ENCODE data around the gene MAP3K2. TPM values are rescaled to one million over a fixed set of nuclear protein-coding genes. Genes with fewer than 3 reads are reported as not detected.

The MAP3K2 gene
- total RNA-seq, 2 experiments from 2014 or later: 48.9 to 52.9 TPM

DNA sequence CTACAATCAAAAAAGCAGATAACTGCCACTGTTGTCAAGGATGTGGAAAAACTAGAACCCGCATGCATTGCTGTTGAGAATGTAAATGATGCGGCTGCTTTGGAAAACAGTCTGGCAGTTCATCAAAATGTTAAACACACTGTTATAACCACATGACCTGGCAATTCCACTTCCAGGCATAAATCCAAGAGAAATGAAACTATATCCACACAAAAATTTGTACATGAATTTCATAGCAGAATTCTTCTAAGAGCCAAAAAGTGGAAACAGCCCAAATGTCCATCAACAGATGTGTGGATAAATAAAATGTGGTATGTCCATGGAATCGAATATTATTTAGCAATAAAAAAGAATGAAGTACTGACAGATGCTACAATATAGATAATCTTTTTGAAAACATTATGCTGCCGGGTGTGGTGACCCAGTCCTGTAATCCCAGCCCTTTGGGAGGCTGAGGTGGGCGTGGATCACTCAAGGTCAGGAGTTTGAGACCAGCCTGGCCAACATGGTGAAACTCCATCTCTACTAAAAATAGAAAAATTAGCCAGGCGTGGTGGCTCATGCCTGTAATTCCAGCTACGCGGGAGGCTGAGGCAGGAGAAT, 125.9 kb downstream of the MAP3K2 start:
- Mint-ChIP-seq H3K4me3 (no peak overlapping the region), H3K9me3 (no peaks in the 10 kb centered on the region), H3K27ac (no peak overlapping the region), H3K27me3 (no peaks in the 10 kb centered on the region), H3K4me1 (no peaks in the 10 kb centered on the region), H3K36me3 (ENCODE audit: low read depth) (peaks cover 53% of the 10 kb centered on the region)
- DNase-seq: no peak
- CTCF ChIA-PET: no interaction called here
- POLR2A ChIA-PET: no interaction called here

DNA sequence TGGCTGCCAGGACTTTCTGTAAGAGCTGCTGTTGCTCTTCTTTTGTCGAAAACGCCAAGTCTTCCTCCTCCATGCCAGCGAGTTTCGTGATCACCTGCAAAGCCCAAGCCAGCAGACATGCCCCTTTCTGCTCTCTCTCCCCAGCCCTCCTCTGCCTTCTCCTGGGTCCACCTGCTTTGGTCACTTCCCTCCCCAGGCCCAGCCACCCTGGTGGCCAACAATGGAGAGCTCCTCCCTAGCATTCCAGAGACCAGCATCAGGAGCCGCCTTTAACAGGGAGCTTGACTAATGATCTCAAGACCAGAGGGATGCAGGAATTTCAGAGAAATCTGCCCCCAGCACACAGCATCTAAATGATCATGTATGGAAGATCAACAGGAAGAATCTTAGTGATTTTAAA, 128.4 kb downstream of the MAP3K2 start:
- CTCF ChIA-PET: interaction anchor here (0.5 to 1.2 kb wide), 3 partner anchors 9 to 110 kb away, joined by 3 to 9 read pairs (median 4); no protein-coding TSS in a partner anchor
- H3K4me1 Mint-ChIP-seq: peaks cover 5% of the 10 kb centered on the region
- H3K4me3 Mint-ChIP-seq: no peak overlapping the region
- POLR2A ChIA-PET: no interaction called here
- no peak for DNase-seq
- H3K36me3 Mint-ChIP-seq (ENCODE audit: low read depth): peaks cover 52% of the 10 kb centered on the region
- H3K9me3 Mint-ChIP-seq: no peaks in the 10 kb centered on the region
- peak overlapping the region; percentile 14 for H3K27ac Mint-ChIP-seq
- H3K27me3 Mint-ChIP-seq: no peaks in the 10 kb centered on the region

DNA sequence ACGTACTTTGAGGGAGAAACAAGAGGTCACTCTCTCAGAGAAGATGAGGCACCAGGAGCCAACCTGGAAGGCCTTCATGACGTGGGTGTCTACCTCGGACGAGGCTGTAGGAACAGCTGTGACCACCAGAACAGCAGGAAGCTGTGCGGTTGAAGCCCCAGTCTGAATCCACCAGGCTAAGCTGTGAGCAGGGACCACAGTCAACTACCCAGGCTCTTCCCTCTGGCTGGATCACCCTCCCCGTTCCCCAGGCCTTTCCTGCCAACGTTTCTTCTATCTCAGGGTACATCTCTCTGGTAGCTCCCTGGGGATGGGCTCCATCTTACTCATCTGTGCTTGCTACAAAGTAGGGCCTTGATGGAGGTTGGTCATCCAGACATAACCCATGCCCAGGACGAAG, 130.9 kb downstream of the MAP3K2 start:
- Mint-ChIP-seq H3K27ac (no peak overlapping the region), H3K9me3 (no peaks in the 10 kb centered on the region), H3K36me3 (ENCODE audit: low read depth) (peaks cover 42% of the 10 kb centered on the region), H3K4me3 (no peak overlapping the region), H3K4me1 (peaks cover 5% of the 10 kb centered on the region), H3K27me3 (no peaks in the 10 kb centered on the region)
- DNase-seq: no peak
- POLR2A ChIA-PET: no interaction called here
- CTCF ChIA-PET: interaction anchor here (0.5 kb wide), 1 partner anchor 1225 kb away, joined by 3 read pairs; no protein-coding TSS in a partner anchor

DNA sequence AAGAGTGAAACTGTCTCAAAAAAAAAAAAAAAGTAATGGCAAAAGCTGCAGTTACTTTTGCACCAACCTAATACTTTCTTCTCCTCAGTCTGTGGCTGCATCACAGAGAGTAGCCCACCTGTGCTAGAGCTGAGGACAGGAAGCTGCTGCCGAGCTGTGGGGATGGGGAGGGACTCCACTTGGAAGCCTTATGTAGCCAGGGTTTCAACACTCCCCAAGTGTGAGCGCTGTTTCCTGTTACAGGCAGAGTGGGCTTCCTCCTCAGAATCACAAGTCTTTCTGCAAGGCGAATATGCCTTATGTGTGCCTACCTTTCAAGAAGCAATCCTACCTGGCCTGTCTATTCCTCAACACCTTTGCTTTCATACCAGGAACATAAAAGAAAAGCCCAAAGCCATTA, 131.4 kb downstream of the MAP3K2 start:
- peaks cover 37% of the 10 kb centered on the region for H3K36me3 Mint-ChIP-seq (ENCODE audit: low read depth)
- H3K27me3 Mint-ChIP-seq: no peaks in the 10 kb centered on the region
- peaks cover 5% of the 10 kb centered on the region for H3K4me1 Mint-ChIP-seq
- ChIA-PET CTCF (interaction anchor here (0.5 kb wide), 1 partner anchor 1226 kb away, joined by 3 read pairs; no protein-coding TSS in a partner anchor), POLR2A (no interaction called here)
- no peak overlapping the region for H3K27ac Mint-ChIP-seq
- H3K4me3 Mint-ChIP-seq: no peak overlapping the region
- no peaks in the 10 kb centered on the region for H3K9me3 Mint-ChIP-seq
- DNase-seq: no peak

DNA sequence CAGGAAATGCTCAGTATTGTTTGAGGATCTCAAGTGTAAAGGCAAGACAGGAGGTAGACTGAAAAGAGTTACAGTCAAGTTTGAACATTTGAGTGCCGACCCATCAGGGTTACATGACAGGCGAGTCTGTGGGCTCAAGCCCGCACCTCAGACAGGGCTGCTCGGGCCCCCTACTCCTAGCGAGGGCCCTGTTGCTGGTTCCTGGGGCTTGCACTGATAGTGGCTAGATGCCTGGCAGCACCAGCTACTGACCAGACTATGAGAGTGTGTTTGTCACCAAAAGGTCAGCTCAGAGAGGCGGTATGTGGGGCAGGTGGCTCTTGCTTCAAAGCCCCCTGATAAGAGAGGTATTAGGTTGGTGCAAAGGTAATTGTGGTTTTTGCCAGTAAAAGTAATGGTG, 132.1 kb downstream of the MAP3K2 start:
- Mint-ChIP-seq H3K27ac (no peak overlapping the region), H3K36me3 (ENCODE audit: low read depth) (peaks cover 35% of the 10 kb centered on the region), H3K4me1 (peaks cover 5% of the 10 kb centered on the region), H3K4me3 (no peak overlapping the region), H3K27me3 (no peaks in the 10 kb centered on the region), H3K9me3 (no peaks in the 10 kb centered on the region)
- ChIA-PET POLR2A (no interaction called here), CTCF (interaction anchor here (0.8 kb wide), 1 partner anchor 282 kb away, joined by 3 read pairs; no protein-coding TSS in a partner anchor)
- no peak for DNase-seq

DNA sequence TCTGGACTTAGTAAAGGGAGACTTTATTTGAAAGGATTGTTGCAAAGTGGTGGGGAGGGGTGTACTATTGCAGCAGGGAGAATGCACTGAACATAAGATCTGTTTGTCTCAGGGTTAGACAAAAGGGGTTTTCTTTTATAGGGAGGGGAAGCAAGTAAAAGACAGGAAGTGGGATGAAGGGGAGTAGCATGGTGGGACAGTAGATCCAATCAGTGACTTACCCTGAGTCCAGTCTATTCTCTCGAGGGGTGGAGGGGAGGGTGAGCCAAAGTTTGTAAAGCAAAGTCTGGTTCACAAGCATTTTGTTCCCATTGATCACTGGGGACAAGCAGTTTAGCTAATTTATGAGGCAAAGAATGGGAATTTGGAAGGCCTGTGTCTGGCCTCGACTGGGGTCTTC, 132.6 kb downstream of the MAP3K2 start:
- peaks cover 5% of the 10 kb centered on the region for H3K4me1 Mint-ChIP-seq
- CTCF ChIA-PET: interaction anchor here (0.8 to 1.3 kb wide), 2 partner anchors 10 to 283 kb away, joined by 3 read pairs; no protein-coding TSS in a partner anchor

DNA sequence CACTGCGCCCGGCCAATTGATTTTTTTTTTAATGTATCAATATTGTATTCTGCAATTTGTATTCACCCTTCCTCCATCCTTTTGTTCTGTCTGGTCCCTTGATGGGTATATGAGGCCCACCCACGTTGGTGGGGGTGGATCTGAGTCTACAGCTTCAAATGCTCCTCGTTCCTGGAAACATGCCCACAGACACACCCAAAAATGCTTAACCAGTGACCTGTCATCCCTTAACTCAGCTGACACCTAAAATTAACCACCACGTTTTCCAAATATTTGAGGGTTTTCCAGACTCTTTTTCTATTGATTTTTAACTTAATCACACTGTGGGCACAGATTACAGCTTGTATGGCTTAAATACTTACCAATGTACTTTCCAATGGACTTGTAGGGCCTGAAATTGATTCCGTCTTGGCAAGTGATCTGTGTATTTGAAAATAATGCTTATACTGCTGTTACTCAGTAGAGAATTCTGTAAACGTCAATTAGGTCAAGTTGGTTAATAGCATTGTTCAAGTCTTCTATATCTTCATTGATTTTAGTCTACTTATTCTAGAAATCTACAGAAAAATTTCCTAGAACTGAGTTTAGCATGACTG, 133.3 kb downstream of the MAP3K2 start:
- H3K9me3 Mint-ChIP-seq: no peaks in the 10 kb centered on the region
- CTCF ChIA-PET: interaction anchor here (1.3 kb wide), 1 partner anchor 10 kb away, joined by 3 read pairs; no protein-coding TSS in a partner anchor
- peaks cover 5% of the 10 kb centered on the region for H3K4me1 Mint-ChIP-seq
- no peak overlapping the region for H3K27ac Mint-ChIP-seq
- H3K4me3 Mint-ChIP-seq: no peak overlapping the region
- H3K27me3 Mint-ChIP-seq: no peaks in the 10 kb centered on the region
- H3K36me3 Mint-ChIP-seq (ENCODE audit: low read depth): peaks cover 31% of the 10 kb centered on the region
- POLR2A ChIA-PET: no interaction called here
- no peak for DNase-seq

More for the DNA sequence above, 132.6 kb downstream of the MAP3K2 start:
- no peaks in the 10 kb centered on the region for H3K9me3 Mint-ChIP-seq
- peaks cover 33% of the 10 kb centered on the region for H3K36me3 Mint-ChIP-seq (ENCODE audit: low read depth)
- no peak overlapping the region for H3K27ac Mint-ChIP-seq
- POLR2A ChIA-PET: no interaction called here
- H3K27me3 Mint-ChIP-seq: no peaks in the 10 kb centered on the region
- H3K4me3 Mint-ChIP-seq: no peak overlapping the region
- DNase-seq: no peak

Small RNAs within 50 kb of the gene (microRNA-seq; reads per million reads assigned to microRNA genes)
- gene MIR4783 (ENCODE audit: borderline microRNAs expressed, borderline replicate concordance): 0.63 reads per million

Other genes starting within 250 kb of the MAP3K2 start
- not detected for gene CYP27C1, start 167.7 kb downstream of the MAP3K2 start, total RNA-seq
- gene ERCC3, start 93.8 kb downstream of the MAP3K2 start, total RNA-seq: 10 to 100 TPM; 52.1 to 53.3 TPM
- not detected for gene PROC, start 30.5 kb upstream of the MAP3K2 start, total RNA-seq
- 10 to 100 TPM; 43.0 to 46.9 TPM for gene IWS1, start 138.5 kb upstream of the MAP3K2 start, total RNA-seq
- gene MYO7B, start 147.7 kb upstream of the MAP3K2 start, total RNA-seq: under 1 TPM; 0.60 to 0.69 TPM